Measurements from ENCODE around the gene HAVCR2.

Gene HAVCR2

DNA sequence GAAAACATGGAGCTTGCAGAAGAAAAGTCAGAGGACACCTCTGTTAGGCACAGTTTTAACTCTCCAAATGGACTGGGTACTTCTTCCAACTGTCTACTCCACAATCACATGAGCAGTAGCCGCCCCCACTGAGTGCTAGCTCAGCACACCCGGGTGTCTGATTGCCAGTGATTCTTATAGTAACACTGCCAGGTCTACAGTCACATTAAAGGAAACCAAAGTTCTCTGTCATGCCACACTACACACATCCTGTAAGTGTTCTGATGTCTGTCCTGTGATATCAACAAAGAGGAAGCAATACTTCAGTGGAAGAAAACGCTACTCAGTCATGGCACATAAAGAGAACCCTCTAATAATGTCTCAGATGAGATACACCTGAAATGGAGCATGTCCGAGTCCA, at the start of gene HAVCR2:
TSS of gene HAVCR2 (minus strand) at position 69 of the 400 bp plus-strand sequence. CDS start at position 8, 61 bp downstream.
- DNase-seq (ENCODE audit: low read depth): no peak

DNA sequence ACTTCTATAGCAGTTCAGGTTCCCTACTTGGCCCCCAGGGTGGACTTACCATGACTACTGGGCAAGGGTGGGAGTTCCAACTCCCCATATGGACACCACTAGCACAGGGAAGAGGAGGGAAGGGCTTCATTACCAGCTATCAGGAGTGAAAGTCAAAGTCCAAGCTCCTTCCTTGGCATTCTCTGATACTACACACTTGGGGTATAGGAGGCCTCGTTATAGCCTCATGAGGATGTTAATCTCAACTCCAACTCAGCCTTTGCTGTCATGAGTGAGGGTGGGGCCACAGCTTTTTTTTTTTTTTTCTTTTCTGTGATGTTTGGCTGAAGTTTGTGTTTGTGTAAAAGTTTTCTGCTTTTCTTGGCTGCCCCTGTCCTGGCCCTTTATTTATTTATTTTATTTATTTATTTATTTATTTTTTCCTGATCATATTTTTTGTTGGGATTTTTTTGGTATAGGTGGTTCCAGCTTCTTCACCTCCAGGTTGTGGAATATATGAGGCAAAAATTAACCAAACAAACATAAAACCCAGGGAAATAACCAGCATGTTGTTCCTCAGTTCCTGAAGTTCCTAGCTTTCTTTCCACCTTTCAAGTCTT, 48.5 kb upstream of the HAVCR2 start:
- no peak for DNase-seq (ENCODE audit: low read depth)

DNA sequence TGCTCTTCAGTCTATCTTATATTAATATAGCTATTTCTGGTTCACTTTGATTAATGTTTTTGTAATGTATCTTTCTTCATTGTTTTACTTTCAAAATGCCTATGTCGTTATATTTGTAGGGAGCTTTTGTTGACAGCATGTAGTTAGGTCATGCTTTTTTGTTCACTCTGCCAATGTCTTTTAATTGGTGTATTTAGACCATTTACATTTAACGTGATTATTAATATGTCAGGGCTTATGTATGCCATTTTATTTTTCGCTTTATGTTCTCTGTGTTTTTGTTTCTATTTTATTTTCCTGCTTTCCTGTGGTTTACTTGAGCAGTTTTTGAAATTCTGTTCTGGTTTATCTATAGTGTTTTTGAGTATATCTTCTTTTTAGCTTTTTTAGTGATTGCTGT, 46.5 kb upstream of the HAVCR2 start:
- DNase-seq (ENCODE audit: low read depth): no peak

DNA sequence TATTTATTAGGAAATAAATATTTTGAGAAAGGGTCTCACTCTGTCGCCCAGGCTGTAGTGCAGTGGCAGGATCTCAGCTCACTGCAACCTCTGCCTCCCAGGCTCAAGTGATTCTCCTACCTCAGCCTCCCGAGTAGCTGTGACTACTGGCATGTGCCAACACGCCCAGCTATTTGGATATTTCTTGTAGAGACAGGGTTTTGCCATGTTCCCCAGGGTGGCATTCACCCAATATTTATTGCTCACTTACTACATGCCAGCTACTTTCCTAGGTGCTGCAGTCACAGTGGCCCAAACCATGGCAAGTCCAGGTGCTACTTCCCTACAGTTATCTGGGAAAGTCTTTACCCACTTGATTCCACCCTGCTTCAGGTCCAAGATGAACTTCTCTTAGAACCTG, 42.2 kb upstream of the HAVCR2 start:
- DNase-seq (ENCODE audit: low read depth): no peak

DNA sequence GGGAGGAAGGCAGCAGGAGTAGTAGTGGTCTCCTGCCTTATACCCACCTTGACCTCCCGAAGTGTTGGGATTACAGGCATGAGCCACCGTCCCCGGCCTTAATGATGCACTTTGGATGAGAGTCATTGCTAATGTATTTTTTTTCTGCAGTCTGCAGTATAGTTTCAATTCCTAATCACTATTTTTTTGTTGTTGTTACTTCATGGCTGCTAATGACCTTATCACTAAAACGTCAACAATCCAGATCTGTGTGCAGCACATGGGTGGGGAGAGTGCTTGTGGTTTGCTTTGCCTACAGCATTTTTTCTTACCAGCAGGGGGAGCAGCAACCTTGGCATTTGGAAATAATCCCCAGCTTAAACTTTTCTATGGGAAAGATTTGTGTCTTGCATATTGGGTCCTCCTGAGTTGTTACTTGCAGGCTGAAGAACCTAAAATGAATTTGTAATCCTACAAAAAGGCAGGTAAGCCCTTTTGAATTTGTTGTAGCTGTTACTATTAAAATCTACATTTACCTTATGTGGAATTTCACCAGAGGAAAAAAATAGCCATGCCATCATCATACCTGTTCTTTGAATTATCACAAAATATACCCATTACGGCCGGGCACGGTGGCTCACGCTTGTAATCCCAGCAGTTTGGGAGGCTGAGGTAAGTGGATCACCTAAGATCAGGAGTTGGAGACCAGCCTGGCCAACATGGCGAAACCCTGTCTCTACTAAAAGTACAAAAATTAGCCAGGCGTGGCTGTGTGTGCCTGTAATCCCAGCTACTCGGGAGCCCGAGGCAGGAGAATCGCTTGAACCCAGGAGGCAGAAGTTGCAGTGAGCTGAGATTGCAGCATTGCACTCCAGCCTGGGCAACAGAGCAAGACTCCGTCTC, 40.1 kb upstream of the HAVCR2 start:
- DNase-seq (ENCODE audit: low read depth): peak; percentile 73

DNA sequence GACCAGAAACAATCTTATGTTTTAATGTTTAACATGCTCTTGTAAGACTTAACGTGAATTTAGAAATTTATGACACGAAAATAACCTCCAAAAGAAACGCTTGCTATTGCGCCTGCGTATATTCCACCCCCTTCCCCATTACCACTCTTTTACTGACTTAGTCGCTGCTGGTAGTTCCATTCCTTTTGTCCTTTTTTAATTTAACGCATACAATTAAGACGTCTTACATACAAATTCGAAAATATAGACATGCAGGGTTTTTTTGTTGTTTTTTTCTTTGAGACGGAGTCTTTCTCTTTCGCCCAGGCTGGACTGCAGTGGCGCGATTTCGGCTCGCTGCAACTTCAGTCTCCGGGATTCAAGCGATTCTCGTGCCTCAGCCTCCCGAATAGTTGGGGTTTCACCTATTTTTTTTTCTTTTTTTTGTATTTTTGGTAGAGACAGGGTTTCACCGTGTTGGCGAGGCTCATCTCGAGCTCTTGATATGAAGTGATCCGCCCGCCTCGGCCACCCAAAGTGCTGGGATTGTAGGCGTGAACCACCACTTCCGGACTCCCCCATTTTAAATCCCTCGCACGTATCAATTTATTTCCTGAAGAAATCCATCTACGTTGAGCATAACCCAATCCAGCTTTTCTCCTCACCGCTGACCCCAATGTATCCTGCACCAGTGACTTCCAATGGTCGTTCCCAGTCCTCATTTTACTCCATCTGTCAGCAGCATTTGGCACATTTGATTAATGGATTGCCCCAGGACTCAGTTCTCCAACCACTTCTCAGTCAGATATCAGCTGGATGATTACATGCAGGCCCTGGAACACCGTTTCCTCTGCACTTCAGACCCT, 34.5 kb upstream of the HAVCR2 start:
- peak; percentile 26 for DNase-seq (ENCODE audit: low read depth)

DNA sequence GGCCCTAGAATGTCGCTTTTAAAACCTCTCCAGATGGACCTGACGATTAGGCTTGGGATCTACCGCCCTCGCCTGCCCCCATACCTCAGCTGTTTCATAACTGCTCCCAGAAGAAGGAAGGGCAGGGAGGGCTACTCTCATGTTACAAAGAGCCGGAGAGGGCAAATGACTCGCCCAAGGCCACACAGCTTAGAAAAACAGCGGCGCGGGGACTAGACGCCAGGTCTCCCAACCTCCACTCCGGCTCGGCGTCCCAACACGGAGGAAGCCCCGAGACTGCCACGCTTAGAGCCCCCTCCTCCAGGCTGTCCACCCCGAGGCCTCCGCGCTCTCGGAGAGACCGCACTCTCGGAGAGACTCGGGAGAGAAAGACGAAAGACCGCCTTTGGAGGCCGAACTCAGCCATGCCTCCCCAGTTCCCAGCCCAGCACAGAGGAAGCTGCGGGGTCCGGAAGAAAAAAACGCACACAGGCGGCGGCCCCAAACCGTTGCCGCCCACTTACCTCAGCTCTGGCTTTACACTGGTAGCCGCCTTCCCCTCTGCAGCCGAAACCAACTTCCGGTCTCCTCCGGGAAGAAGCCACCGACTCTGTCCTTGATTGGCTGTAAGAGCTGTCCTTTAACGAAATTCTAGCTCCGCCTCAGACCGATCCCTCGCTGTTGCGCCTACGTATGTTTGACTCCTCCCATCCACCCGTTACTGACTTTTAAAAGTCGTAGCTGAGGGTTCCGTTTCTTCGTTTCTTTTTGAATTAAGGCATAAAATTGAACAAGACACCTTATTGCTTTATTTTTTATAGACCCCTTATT, 33.7 kb upstream of the HAVCR2 start, which contains the start of gene MED7:
TSS of gene MED7 (minus strand) at position 549 of the 810 bp plus-strand sequence. CDS start 3,434 bp downstream, outside the sequence.
- DNase-seq (ENCODE audit: low read depth): peak; percentile 84

DNA sequence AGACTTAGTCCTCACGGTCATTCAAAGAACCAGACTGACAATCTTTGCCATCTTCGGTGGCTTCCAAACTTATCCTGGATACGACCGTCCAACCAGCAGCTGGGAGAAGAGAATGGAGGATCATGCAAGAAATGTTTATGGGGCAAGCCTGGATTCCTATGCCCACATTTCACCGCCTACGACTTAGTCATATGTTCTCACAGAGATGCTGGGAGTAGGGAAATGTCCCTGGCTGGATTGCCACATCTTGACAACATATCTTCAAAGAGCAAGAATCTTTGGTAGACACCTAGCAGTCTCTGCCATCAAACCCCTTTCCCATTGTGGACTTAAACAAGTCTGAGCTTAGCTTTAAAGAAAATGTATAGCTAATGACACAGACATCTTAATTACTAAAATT, 28.8 kb upstream of the HAVCR2 start:
- no peak for DNase-seq (ENCODE audit: low read depth)

DNA sequence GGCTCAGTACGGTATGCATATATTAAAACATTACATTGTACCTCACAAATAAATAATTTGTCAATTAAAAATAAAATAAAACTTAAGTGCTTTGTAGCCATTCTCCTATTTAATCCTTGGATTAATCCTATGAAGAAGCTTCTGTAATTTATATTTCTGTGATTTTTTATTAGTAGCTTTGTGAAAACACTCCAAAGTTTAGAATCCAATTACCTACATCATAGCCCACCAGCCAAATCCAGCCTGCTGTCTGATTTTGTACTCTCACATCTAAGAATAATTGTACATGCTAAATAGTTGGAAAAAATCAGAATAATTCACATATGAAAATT, 23.4 kb upstream of the HAVCR2 start:
- no peak for DNase-seq (ENCODE audit: low read depth)

DNA sequence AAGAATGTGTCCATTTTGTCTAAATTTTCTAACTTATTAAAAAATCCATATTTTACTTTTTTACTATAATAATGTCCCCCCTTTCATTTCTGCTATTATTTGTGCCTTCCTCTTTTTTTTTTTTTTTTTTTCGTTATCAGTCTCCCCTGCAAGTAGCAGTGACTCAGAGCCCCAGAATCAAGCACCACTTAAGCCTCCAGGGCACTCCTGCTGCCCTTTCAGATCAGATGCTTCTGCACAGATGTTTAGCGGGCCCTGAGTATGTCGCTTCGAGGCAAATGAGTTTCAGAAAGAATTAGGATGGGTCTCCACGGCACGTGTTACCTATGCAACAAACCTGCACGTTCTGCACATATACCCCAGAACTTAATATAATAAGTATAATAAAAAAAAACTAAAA, 22.1 kb upstream of the HAVCR2 start:
- DNase-seq (ENCODE audit: low read depth): no peak

DNA sequence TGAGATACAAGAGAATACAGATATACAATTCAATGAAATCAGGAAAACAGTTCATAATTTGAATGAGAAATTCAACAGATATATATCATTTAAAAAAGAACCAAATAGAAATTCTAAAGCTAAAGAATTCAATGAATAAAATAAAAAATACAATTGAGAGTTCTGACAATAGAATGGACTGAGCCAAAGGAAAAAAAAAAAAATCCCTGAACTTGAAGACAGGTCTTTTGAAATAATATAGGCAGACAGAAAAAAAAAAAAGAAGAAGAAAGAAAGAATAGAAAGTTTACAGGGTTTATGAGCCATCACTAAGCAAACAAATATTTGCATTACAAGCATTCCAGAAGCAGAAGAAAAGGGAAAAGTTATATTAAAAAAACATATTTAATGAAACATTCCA, 12.9 kb upstream of the HAVCR2 start:
- no peak for DNase-seq (ENCODE audit: low read depth)

DNA sequence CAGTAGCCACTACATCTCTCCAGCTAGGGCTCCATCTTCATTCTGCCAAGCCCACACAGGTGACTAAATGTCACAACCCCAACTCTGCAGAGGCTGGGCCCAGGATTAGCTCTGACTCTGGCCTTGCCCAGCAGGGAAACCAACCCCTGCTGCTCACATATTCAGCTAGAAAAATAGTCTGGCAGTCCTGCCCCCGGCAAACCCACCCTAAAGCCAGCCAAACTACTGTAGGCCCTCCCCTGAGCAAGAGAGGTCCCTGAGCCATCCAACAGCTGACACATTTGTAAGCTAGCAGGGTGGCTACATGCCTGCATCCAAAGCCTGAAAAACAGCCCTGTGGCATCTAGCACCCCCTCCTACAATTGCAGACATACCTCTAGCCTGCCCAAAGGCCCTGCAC, 11.3 kb upstream of the HAVCR2 start:
- DNase-seq (ENCODE audit: low read depth): no peak

DNA sequence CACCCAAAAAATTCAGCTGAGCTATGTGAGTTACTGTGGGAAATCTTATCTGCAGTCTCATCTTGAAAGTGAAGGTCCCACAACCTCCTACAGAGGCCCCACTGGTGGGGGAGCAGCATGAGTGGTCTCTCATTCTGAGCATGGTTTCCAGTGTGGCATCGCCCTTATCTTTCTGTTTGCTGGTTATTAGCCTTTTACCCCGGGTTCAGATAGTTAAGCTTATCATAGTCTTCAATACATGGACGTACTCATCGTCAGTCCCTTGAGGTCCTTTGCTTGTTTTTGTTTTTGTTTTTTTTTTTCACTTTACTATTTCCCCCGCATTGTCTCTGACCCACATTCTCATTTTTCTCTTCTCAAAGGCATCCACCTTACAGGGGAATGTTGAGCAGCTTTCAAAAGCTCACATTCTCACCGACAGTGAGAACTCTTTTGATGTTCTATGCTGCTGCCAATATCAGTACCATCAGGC, 7.7 kb upstream of the HAVCR2 start:
- DNase-seq (ENCODE audit: low read depth): no peak

DNA sequence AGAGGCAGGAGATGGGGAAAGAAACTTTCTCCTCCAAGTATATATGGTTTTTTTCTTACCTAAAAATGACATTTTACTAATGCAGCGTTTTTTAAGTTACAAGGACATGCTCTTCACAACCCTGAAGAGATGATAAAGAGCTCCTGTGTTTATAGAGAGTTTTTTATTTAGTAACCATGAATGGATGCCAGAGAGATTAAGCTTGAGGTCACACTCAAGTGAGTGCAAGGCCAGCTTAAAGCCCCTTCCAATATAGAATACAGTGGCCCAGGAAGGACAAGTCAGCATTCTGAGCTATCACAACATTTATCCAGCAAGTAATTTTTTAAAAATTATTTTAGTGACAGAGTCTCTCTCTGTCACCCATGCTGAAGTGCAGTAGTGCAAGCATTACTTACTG, 6.7 kb upstream of the HAVCR2 start:
- no peak for DNase-seq (ENCODE audit: low read depth)

DNA sequence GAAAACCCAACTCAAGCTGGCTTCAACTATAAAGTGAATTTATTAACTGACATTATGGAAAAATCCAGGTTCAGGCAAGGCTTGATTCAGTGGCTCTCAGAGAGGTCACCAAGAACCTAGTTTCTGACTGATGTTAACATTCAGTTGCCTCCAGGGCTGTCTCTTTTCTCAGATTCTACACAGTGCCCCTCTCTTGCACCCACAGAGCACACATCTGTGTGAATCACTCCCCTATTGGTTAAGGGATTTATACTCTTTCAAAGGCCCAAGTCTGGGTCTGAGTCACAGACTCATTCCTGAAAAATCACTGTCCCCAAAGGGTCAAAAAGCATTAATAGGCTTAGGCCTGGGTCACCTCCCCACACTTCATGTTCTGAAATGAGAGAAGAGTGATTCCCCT, 6.2 kb upstream of the HAVCR2 start:
- DNase-seq (ENCODE audit: low read depth): no peak

DNA sequence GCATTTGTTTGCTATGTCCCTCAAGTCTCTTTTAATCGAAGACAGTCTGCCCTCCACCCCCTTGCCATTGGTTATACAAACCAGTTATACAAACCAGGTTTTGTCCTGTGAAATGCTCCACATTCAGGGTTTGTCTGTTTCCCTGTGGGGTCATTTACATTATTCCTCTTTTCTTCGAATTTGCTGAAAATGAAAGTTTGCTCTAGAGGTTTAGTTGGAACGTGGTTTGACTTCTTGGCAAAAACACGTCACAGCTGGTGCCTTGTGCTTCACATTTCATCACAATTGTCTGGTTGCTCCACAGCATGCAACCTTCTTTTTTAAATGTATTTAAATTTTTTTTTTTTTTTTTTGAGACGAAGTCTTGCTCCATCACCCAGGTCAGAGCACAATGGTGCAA, 4.2 kb upstream of the HAVCR2 start:
- no peak for DNase-seq (ENCODE audit: low read depth)

DNA sequence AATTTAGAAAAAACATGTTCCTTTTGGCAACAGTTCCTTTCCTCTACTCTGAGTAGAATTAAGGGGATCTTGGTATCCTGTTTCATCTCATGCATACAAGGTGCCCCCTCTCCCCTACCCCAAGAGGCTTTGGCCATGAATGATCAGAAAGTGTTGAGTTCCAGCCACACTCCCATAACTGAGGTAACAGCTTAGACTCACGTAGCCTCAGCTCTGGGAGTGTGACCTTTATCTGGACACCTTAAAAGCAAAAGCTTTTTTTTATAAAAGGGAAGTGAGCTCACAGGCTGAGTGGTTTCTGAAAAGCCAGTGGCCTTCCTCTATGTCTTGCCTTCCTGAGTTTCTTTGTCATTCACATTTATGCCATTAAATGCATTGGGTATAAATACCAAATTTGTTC, 900 bp upstream of the HAVCR2 start:
- DNase-seq (ENCODE audit: low read depth): no peak

DNA sequence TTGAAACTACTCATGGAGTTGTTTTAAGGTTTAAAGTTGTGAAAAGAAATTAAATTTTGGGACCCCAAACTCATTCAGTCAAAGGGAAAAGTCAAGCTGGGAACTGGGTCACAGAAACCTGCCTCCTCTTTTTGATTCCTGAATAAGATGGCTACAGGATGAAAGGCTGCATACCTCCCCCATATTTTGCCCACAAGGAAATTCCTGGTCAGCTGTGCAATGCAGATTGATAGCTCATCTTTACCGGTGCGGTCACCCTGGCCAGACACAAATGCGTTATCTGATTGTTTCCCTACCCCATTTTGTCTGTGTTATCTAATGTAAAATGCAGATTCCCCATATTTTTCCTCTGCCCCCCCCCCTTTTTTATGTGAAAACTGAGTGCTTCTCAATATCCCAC, 1.3 kb downstream of the HAVCR2 start:
- no peak for DNase-seq (ENCODE audit: low read depth)

DNA sequence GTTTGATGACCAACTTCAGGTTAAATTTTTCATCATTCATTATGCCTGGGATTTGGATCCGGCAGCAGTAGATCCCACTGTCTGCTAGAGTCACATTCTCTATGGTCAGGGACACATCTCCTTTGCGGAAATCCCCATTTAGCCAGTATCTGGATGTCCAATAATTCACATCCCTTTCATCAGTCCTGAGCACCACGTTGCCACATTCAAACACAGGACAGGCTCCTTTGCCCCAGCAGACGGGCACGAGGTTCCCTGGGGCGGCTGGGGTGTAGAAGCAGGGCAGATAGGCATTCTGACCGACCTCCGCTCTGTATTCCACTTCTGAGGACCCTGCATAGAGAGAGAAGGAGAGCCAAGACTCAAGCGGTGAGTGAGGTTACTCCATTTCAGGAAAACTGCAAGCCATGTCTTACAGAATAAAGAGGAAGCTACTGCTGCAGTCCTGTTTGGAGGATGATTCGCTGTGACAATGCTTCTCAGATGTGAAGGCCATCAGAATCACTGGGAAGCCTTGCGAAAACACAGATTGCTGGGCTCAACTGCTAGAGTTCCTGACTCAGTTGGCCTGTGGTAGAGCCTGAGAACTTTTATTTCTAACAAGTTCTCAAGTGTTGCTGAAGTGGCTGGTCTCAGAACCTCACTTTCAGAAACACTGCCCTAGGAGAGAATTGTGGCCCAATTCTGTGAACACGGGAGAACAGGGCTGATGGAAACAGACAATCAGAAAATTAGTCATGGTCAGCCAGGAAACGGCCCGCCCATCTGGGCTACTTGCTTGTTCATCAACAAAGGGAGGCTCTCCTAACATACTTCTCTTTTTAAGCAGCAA, 2.0 kb downstream of the HAVCR2 start:
- DNase-seq (ENCODE audit: low read depth): no peak

DNA sequence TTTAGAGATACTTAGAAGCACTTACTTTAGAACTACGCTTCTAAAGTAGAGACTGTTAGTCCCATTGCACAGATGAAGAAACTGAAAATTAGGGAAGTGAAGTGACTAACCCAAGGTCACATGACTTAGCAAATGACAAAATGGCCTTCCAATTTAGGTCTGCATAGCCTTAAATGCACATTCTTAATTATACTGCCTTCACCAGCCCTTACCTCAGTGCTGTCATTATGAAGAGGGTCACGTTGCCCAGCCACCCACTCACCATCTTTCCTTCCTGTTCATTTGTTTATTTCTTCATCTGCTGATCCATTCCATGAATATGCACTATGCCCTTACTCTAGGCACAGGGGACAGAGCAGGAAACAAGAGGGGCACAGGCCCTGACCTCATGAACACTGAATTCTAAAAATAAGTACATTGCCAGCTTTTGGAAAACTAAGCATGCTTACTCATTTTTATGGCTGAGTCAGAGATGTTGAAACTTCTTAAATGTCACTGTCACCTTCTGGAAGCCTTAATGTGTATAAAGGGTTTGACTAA, 8.6 kb downstream of the HAVCR2 start:
- DNase-seq (ENCODE audit: low read depth): no peak
